Measurements from ENCODE around the gene NLK.
"Not testable (repeated sequence)": the region's sequence is repeated elsewhere in the genome, so short reads cannot be mapped to it uniquely, and the experiment has no call there.

The NLK gene

DNA sequence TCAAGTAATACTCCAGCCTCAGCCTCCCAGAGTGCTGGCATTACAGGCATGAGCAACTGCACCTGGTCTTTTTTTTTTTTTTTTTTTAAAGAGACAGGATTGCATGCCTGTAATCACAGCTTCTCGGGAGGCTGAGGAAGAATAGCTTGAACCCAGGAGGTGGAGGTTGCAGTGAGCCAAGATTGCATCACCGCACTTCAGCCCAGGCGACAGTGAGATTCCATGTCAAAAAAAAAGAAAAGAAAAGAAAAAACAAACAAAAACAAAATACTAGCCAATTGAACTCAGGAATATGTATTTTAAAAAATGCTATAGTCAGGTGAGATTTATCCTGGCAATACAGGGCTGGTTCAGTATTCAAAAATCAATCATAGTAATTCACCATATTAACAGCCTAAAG is 158.8 kb downstream of the NLK start:
- no peak for DNase-seq

DNA sequence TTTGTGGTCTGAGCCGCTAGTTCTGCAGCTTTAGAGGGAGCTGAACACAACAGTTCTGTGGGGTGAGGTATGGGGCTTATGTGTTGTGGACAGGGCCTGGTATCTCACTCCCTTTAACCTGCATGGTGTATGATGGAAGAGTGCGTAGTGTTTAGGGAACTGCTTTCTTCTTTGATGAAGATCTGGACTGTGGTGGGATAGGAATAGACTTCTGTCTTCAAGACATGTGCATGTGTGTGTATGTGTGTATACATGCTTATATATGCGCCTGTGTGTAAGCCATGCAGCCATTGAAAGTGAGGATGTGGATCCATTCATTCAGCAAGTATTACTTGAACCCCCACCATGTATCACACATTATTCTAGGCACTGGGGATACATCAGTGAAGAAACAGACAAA is 161.8 kb downstream of the NLK start:
- no peak for DNase-seq

DNA sequence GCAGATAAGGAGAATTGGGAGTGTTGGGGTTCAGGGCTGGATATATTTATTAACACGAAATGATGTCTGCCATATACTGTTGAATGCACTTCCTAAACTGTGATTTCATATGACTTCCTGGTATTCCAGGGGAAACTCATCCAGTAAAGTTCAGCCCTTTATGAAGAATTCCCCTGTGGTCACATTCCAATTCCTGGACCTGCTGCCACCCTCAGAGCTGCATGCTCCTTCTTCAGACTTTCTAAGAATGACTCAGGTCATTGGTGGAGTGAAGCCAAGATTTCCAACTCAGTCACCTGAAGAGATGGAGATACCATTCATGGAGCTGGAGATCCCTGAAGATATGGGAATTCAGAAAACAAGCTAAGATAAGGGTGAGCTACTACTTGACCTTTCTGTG is 162.3 kb downstream of the NLK start:
- no peak for DNase-seq

DNA sequence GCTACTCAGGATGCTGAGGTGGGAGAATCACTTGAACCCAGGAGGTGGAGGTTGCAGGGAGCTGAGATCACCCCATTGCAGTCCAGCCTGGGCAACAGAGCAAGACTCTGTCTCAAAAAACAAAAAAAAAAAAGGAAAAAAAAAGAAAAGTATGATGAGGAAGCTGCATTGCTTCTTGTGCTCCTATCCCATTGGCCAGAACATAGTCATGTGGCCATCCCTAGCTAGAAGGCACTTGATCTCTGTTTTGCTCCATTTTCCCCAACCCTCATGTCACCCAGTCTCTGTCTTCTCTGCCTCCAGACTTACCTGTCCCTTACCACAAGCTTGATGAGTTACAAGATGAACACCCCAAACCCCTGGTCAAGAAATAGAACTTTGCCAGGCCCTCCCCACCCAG is 163.8 kb downstream of the NLK start:
- no peak for DNase-seq

DNA sequence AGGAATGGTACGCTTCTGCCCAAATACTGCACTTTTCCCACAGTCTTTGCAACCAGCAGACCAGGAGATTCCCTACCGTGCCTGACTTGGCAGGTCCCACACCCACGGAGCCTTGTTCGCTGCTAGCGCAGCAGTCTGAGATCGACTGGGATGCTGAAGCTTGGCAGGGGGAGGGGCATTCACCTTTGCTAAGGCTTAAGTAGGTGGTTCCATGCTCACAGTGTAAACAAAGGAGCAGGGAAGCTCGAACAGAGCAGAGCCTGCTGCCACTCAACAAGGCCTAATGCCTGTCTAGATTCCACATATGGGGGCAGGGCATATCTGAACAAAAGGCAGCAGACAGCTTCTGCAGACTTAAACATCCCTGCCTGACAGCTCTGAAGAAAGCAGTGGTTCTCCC is 169.3 kb downstream of the NLK start:
- no peak for DNase-seq

DNA sequence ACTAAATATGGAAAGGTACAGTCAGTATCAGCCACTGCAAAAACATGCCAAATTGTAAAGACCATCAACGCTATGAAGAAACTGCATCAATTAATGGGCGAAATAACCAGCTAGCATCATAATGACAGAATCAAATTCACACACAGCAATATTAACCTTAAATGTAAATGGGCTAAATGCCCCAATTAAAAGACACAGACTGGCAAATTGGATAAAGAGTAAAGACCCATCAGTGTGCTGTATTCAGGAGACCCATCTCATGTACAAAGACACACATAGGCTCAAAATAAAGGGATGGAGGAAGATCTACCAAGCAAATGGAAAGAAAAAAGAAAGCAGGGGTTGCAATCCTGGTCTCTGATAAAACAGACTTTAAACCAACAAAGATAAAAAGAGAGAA is 171.1 kb downstream of the NLK start:
- not testable (repeated sequence) for DNase-seq

DNA sequence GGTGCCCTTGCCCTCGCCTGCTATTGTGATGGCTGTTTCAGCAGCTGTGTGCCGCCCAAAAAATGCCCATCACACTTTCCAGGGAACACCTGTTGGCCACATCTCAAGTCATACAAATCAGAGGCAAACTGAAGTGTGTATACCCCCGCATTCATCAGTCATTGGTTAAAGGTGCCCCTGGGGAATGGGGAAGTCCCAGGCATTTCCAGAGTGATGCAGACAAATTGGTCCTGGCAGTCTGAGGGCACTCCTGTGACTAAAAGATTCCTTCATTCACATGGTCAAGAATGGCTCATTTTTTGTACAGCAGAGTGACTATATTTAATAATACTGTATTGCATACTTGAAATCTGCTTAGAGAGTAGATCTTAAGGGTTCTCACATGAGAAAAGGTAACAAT is 173.6 kb downstream of the NLK start:
- DNase-seq: no peak

DNA sequence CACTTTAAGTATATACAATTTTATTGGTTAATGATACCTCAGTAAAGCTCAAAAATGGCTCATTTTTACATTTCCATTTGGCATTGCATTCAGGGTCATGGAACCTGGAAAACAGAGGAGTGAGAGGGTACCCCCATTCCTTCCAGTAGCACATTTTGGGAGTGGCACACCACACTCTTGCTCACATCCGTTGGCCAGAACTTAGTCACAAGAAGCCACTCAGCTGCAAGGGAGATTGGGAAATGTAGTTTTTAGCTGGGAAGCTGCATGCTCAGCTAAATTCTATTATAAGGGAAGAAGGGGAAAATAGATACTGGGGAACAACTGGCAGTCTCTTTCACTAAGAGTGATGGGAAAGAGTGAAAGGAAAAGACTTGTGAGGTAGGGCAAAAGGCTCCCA is 174.1 kb downstream of the NLK start:
- DNase-seq: peak; percentile 43 to 47

DNA sequence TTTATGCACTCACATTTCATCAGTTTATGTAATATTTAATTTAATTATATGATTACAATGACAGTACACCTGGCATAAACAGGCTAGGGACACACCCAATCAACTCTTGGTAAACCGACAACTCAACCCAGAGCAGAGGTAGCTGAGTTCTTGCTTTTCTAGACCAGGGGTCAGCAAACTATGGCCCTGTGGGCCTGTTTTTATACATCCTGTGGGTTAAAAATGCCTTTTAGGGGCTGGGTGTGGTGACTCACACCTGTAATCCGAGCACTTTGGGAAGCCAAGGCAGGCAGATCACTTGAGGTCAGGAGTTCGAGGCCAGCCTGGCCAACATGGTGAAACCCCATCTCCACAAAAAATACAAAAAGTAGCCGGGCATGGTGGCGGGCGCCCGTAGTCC is 177.3 kb downstream of the NLK start:
- no peak for DNase-seq

DNA sequence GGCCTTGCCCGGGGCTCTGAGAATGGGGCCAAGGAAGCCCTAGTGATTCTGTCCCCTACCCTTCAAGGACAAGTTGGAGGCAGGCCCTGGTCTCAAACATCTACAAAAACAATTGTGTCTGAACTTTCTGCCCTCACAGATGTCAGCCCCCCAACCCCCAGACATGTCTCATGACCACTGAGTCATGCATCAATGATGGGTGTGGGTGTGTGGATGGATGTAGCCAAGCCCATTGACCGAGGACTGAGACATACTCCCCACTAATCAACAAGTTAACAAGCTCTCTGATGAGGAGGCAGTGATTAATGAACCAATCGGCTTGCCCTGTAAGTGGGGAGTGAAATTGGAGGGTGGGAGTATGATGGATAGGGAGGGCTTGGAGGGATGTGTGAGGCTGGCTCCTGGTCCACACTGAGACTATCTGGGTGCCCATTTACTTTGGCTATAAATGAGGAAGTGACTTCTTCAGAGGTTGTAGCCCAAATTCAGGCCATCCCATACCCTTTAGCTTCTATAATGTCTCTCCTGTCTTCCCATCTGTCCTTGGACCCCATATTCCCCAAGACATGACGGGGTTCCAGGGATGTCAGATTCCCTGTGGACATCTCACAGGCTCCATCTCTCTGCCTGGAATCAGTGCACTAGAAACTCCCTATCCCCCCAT is 179.4 kb downstream of the NLK start:
- DNase-seq: peak in 1 of 2 donors; percentile 21

DNA sequence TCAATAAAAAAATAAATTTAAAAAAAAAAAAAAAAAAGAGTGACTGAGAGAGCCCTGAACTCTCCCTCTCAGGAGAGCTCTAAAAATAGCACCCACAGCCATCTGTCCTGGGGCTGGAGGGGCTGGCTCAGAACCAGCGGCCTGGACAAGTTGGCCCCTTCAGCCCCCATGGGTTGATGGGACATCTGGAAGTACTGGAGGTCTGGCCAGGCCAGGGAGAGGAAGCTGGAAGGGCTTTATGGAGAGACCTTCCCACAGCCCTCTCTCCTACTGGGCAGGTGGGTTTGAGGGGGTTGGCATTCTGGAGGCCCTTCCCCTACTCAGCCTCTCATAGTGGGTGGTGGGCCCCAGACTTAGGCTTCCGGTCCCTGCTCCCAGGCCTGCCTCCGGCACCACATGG is 182.8 kb downstream of the NLK start:
- DNase-seq: no peak

DNA sequence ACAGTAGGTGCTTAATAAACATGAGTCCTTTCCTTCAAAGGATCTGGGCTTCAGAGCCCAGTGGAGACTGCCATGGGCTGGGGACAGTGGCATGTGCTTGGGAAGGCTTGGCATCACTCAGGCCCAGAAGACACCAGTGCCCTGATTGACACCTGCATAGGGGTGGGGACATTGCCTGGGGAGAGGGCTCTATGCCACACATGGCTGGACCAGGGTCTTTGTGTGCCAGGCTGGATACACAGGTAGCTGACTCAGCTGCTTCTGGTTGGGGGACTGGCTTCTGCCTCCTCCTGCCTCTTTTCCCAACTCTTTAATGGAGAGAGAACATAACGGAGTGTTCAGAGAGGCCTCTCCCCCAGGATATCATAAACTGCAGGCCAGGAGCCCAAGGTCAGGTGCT is 183.4 kb downstream of the NLK start:
- DNase-seq: no peak

DNA sequence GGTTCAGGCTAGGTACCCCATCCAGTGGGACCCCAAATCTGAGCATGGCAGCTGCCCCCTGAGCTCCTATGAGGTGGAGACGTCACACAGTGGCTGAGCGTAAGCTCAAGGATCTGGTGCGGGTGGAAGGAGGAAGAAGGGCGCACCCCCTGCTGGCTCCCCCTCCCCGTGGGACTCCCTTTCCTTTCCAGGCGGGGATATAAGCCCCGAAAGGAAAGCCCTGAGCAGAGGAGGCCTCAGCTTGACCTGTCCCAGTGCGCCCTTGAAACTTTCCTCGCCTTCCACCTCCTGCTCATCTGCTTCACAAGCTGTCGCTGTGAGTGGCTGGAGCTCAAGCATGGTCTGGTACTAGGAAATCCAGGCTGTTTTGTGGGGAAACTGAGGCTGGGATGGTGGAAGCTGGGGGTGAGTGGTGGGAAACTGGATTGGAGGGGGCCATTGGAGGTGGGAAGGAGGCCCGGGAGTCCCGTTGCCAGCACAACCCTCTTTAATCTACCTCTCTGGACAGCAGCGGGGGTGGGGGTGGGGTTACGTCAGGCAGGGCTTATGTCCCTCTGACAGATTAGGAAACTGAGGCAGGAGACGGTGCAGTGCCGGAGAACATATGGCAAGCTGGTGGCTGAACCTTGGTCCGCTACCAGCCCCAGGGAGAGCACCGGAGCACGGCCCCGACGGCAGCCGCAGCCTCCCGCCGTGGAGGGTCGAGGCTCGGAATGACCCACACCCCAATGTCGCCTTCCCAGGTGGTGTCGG is 184.3 kb downstream of the NLK start:
- DNase-seq: no peak

DNA sequence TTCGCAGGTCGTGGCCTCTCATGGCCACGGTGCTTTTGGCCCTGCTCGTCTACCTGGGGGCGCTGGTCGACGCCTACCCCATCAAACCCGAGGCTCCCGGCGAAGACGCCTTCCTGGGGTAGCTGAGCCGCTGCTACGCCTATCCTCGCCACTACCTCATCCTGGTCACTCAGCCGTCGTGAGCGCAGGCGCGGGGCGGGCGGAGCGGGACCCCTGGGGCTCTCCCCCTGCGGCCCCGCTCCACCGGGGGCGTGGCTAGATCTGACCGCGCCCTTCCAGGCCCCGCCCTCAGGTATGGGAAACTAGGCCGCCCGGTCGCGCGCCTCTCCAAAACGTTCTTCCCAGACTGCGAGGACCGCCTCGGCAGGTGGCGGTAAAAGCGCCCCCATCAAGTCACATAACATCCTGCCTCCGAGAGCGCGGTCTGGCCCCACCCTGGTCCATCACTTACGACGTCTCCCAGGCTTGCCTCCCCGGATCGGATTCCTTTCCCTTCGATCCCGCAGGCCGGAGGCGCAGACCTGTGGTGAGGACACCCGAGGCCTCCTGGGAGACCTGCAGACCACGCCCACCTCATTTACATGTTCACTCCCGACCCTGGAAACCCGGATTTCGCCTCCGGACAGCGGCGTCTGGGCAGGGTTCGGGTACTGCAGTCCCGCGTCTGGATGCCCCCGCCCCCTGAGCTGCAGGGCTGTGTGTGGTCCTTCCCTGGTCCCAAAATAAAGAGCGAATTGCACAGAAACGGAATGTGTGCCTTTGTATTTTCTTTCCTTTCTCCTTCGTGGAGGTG is 185.0 kb downstream of the NLK start:
- peak; percentile 6 to 22 for DNase-seq

DNA sequence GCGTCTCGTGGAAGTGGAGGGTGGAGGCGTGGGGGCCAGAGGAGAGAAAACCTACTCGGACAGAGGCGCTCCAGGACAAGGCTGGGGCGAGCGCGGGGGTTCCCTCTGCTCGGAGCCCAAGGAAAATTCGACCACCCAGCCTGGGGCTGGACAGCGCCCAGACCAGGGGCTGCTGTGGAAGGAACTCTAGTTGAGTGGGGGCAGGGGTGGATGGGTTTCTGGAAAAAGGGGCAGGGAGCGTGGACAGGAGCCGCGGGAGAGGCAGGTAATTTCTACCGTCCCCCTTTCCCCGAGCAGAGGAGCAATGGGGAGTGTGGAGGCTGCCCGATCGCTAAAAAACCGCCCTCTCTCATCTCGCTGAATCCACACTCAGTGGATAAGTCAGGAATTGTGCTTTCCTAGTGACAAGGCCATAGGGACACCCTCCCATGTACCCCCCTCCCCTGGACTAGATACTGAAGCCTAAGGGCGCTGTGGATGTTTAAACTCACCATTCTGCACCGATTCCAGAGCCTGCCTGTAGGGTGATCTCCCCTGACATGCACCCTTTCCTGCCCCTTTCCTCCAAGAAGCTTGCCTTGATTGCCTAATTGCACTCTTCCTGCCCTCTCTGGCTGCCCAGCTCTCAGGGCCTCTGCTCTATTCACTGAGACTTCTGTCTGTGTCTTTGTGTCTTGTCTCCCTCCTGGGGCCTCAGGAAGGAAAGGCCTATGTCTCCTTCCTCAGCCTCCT is 185.8 kb downstream of the NLK start:
- DNase-seq: no peak

DNA sequence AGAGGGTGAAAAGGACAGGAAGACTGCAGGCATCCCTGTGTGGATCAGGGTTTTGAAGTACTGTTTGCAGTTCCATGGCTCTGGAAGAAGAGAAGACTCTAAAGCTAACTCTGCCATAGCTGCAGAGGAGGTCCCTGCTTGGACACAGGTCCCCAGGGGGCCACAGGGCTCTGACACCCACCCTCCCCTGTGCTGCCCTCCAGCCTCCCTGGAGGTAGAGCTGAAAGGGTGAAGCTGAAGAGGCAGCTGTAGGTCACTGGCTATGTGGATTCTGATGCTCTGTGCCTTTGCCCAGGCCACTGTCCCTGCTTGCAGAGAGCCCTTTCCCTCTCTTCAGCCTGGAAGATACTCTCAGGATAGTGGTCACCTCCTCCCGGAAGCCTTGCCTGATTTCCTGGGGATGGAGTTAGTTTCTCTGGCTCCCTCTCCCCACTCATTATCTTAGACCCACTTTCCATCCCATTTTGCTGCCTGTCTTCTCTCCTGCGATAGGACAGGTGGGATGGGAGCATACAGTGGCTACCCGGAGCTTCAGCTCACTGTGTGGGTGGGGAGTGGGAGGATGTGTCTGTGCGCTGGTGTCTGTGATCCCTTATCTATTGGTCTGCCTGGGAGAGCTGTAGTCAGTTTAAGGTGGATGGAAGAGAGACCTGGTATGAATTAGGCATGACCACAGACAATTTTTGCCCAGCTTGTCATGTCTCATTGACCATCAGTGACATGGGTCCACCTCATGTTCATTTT is 186.7 kb downstream of the NLK start:
- DNase-seq: no peak

DNA sequence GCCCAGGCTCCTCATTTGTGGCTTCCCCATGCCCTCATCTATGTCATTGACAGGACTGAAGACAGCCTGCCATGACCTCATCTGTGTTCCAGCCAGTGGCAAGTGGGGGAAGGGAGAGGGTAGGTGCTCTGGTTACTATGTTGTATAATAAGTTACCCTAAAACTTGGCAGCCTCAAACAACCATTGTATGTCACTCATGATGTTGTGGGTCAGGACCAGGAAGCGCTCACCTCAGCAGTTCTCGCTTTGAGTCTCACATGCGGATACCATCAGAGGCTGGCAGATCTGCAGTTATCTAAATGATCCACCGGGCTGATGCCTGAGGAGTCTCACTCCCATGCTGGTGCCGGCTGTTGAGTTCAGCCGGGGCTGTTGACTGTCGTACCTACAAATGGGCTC is 187.5 kb downstream of the NLK start:
- no peak for DNase-seq

DNA sequence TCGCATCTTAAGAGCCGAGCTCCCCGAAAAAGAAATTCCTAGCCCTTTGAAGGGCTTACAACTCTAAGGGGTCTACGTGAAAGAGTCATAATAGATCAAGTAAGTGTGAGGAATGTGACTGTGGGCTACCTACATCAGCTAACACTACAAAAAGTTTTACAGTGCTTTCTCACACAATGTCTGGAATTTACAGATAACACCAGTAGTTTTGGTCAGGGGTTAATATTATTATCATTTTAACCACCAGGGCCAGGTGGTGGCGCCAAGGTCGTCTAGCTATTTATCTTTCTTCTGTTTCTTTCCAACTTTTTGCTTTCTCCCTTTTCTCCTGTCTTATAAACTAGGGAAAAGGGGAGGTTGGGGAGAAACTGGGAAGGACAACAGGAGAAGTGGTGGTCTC is 188.1 kb downstream of the NLK start:
- DNase-seq: not testable (repeated sequence)

DNA sequence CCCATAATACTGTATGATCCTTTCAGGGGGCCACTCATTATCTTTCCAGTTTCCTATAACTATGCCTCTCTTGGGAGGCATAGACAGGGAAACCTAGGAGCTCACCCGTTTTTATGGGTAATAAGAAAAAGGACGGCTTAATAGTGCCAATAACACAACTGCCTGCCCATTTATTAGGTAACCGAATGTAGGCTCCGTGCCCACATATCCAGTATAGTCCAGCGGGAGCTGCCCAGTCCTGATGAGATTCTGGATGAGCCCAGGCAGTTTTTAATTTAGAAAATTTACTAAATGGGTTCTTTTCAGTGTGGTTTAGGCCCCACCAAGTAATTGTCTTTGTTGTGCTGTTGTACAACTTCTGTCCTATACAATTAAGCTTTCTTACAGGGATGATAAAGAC is 189.1 kb downstream of the NLK start:
- not testable (repeated sequence) for DNase-seq

DNA sequence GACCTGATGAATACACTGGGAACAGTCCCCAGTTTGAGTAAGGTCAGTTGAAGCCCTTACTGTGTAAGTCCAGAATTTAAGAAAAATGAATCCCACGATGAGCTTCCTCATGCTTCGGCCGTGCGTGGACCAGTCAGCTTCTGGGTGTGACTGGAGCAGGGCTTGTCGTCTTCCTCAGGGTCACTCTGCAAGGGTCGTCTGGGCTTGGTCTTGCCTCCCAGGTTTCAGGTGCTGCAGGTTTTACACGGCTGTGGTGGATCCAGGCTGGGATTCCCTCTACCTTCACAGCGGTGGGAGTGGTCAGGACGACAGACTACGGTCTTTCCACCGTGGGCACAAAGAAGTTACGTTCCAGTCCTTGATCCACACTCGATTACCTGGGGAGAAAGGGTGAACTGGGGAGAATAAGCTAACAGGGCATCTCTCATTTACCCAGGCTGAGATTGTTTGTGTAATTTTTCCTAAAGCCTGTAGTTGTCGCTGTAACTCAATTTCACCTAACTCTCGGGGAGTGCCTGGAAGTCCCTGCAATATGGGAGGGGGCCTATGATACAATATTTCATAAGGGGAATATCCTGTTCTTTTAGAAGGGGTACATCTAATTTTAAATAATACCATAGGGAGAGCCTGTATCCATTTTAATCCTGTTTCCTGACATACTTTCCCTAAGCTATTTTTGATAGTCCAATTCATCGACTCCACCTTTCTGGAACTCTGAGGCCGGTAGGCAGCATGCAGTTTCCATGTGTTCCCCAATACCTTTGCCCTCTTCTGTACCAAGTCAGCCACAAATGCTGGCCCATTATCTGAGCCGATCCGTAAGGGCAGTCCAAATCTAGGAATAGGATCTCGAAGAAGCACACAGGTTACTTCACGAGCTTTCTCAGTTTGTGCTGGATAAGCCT is 190.7 kb downstream of the NLK start:
- not testable (repeated sequence) for DNase-seq
